T-cell (primary cell): ENCODE measurements around the gene BTG2. TPM values are rescaled to one million over a fixed set of nuclear protein-coding genes. Genes with fewer than 3 reads are reported as not detected.
A peak's percentile ranks its signal among the peaks of the same experiment; 100 is the strongest.
"Not testable (repeated sequence)": the region's sequence is repeated elsewhere in the genome, so short reads cannot be mapped to it uniquely, and the experiment has no call there.

ENCODE experiments used
- ATAC-seq, 4 experiments: fragments of 200-7000 bp in 3 of 4; fragments of 150-1000 bp in 1 of 4; cut with Tn5 transposase; replicated peaks in 1 of 4; 1 replicate in 3 of 4; 2 replicates in 1 of 4; pipeline ENCODE4 v1.10.0; 2021; ENCODE audit warnings: moderate library complexity in 3 of 4, mild to moderate bottlenecking in 2 of 4, moderate number of reproducible peaks in 1 of 4
- CTCF ChIA-PET, 2 donors: fragments of 300-600 bp; sonication (Branson Sonifier 250); formaldehyde crosslinking; loops; one replicate each; lab custom pipeline; 2022; ENCODE audit warnings: antibody characterized with exemption in 2 of 2; lab: Charles Lee
- POLR2A ChIA-PET, 2 donors: fragments of 300-600 bp; sonication (Branson Sonifier 250); formaldehyde crosslinking; loops; one replicate each; lab custom pipeline; 2022; ENCODE audit warnings: antibody characterized with exemption in 2 of 2; lab: Charles Lee
- DNase-seq, 35 experiments: peaks; one replicate each; pipeline versions ENCODE4 v3.0.0 to v3.0.0-alpha.2; 2013 to 2023
- H3K27ac ChIP-seq: one replicate; pipeline ENCODE4 v1.5.1; 2013; ENCODE audit warnings: low read length
- H3K27me3 ChIP-seq, 2 experiments: replicated peaks in 1 of 2; 1 replicate in 1 of 2; 2 replicates in 1 of 2; pipeline versions ENCODE4 v1.6.1 to v1.7.0; 2013; ENCODE audit warnings: low read length in 1 of 2, mixed read lengths in 1 of 2; ENCODE audit not compliant: control insufficient read depth in 2 of 2, insufficient read depth in 2 of 2; ENCODE audit errors: extremely low read depth in 1 of 2
- H3K36me3 ChIP-seq, 2 donors: 1 replicate in 1 of 2; 2 replicates in 1 of 2; pipeline versions ENCODE4 v1.6.1 to v1.7.0; 2013; ENCODE audit warnings: low read length in 1 of 2; ENCODE audit not compliant: control insufficient read depth in 2 of 2, insufficient read depth in 1 of 2; ENCODE audit errors: extremely low read depth in 1 of 2
- H3K4me1 ChIP-seq, 2 experiments: 1 replicate in 1 of 2; 2 replicates in 1 of 2; pipeline versions ENCODE4 v1.6.1 to v1.7.0; 2013; ENCODE audit warnings: low read length in 2 of 2, mixed read lengths in 1 of 2; ENCODE audit not compliant: insufficient read depth in 2 of 2, control insufficient read depth in 1 of 2; ENCODE audit errors: extremely low read depth in 1 of 2
- H3K4me3 ChIP-seq, 2 donors: 1 replicate in 1 of 2; 2 replicates in 1 of 2; pipeline versions ENCODE4 v1.5.1 to v1.7.0; 2013; ENCODE audit warnings: mild to moderate bottlenecking in 2 of 2, low read length in 1 of 2, moderate library complexity in 1 of 2; ENCODE audit not compliant: control insufficient read depth in 1 of 2; ENCODE audit errors: extremely low read depth in 1 of 2
- H3K9me3 ChIP-seq: 2 replicates; pipeline ENCODE4 v1.7.0; 2013
- H3K27ac Mint-ChIP-seq, 2 donors: one replicate each; pipeline ENCODE4 v1.8.0; 2020 to 2021; ENCODE audit warnings: mild to moderate bottlenecking in 2 of 2, mixed read lengths in 2 of 2
- H3K27me3 Mint-ChIP-seq, 2 donors: one replicate each; pipeline ENCODE4 v1.8.0; 2021 to 2022; ENCODE audit warnings: mixed read lengths in 2 of 2
- H3K36me3 Mint-ChIP-seq: one replicate; pipeline ENCODE4 v1.8.0; 2021; ENCODE audit warnings: mixed read lengths
- H3K4me1 Mint-ChIP-seq, 3 donors: one replicate each; pipeline ENCODE4 v1.8.0; 2020 to 2022; ENCODE audit warnings: mixed read lengths in 3 of 3, mild to moderate bottlenecking in 1 of 3
- H3K4me3 Mint-ChIP-seq, 3 donors: one replicate each; pipeline ENCODE4 v1.8.0; 2020 to 2022; ENCODE audit warnings: mild to moderate bottlenecking in 3 of 3, mixed read lengths in 3 of 3, moderate library complexity in 3 of 3
- H3K9me3 Mint-ChIP-seq, 3 donors: one replicate each; pipeline ENCODE4 v1.8.0; 2020 to 2022; ENCODE audit warnings: mixed read lengths in 3 of 3
- WGBS: methylation state at CpG from one replicate; pipeline ENCODE4 v1.1.5; 2013; ENCODE audit warnings: missing lambda C conversion rate; ENCODE audit not compliant: insufficient coverage; 5-methylcytosine and 5-hydroxymethylcytosine counted together
- total RNA-seq, 35 experiments: library from RNA in 6 of 35; stranded (reverse) in 6 of 35; fragments of 120-200 nt in 1 of 35; gene quantifications; one replicate each; pipeline versions ENCODE4 v1.2.1 to v1.2.4 and lab custom pipeline; 2013 to 2026

The BTG2 gene
- total RNA-seq (100 to 1,000 TPM; 172 to 655 (median 186) TPM), total RNA-seq (lab: John Stamatoyannopoulos, UW) (127 to 1,786 (median 727) reads per million in 29 experiments)
- 222 TPM for total RNA-seq (2013)

- Mint-ChIP-seq H3K4me1 (peaks cover 56 to 70% (median 67%) of the 10 kb centered on the region in 3 donors), H3K36me3 (peaks cover 42% of the 10 kb centered on the region), H3K27me3 (no peaks in the 10 kb centered on the region), H3K27ac (peak within 1 kb of the TSS; percentile 94 to 97), H3K4me3 (peak within 1 kb of the TSS; percentile 94 to 100 (median 98)), H3K9me3 (no peaks in the 10 kb centered on the region)
- ATAC-seq, result peak; percentile 81 to 83 (median 82)
- WGBS, result under 1% methylated on average over 68 of the region's 79 CpGs
- peak; percentile 76 to 96 (median 91) for DNase-seq
- no peaks in the 10 kb centered on the region for H3K27me3 ChIP-seq
- POLR2A ChIA-PET, result interaction anchor here (0.6 to 9.7 kb wide), 22 partner anchors 10 to 761 kb away, joined by 3 to 366 read pairs (median 6); no protein-coding TSS in a partner anchor
- peaks cover 24 to 55% of the 10 kb centered on the region in 2 experiments for H3K4me1 ChIP-seq
- H3K4me3 ChIP-seq, result peak within 1 kb of the TSS; percentile 100
- H3K36me3 ChIP-seq, result peaks cover 9 to 33% of the 10 kb centered on the region in 2 donors
- no peaks in the 10 kb centered on the region for H3K9me3 ChIP-seq
- CTCF ChIA-PET, result interaction anchor here (0.6 to 3.8 kb wide), 12 partner anchors 10 to 38 kb away, joined by 3 to 22 read pairs (median 5); no protein-coding TSS in a partner anchor
- peak within 1 kb of the TSS; percentile 99 for H3K27ac ChIP-seq
These were observed at the start of gene BTG2 for GRCh38 chr1:203304919-203305808. Gene BTG2, plus strand, starts transcription at chr1:203305519. Its CDS starts 88 bp downstream, at chr1:203305607.

GRCh38 chr1:203256636-203257035 is 48.7 kb upstream of the BTG2 start:
- H3K4me1 ChIP-seq, ATAC-seq, H3K9me3 Mint-ChIP-seq, H3K36me3 ChIP-seq, POLR2A ChIA-PET, DNase-seq, CTCF ChIA-PET, H3K36me3 Mint-ChIP-seq, H3K4me3 Mint-ChIP-seq, H3K4me3 ChIP-seq, H3K27ac Mint-ChIP-seq, H3K27ac ChIP-seq, H3K27me3 ChIP-seq, H3K9me3 ChIP-seq, H3K4me1 Mint-ChIP-seq: not testable (repeated sequence)
- 84% methylated on average over 9 of the region's 9 CpGs for WGBS
- H3K27me3 Mint-ChIP-seq, result peaks cover 29 to 42% of the 10 kb centered on the region in 2 donors

GRCh38 chr1:203263496-203263895 is 41.8 kb upstream of the BTG2 start:
- Mint-ChIP-seq H3K9me3 (no peaks in the 10 kb centered on the region), H3K36me3 (no peaks in the 10 kb centered on the region), H3K4me1 (peaks cover 11 to 13% (median 11%) of the 10 kb centered on the region in 3 donors), H3K27me3 (peaks cover 0 to 2% of the 10 kb centered on the region in 2 donors), H3K4me3 (no peak overlapping the region), H3K27ac (no peak overlapping the region)
- ATAC-seq (no peak), DNase-seq (no peak)
- H3K36me3 ChIP-seq, result no peaks in the 10 kb centered on the region
- peaks cover 5 to 11% of the 10 kb centered on the region in 2 experiments for H3K4me1 ChIP-seq
- WGBS, result 73% methylated on average over 5 of the region's 10 CpGs
- peaks cover 0 to 5% of the 10 kb centered on the region in 2 experiments for H3K27me3 ChIP-seq
- no peak overlapping the region for H3K4me3 ChIP-seq
- CTCF ChIA-PET, result interaction anchor here in 1 of 2 donors (0.6 to 0.8 kb wide), 2 partner anchors 77 to 382 kb away, joined by 3 read pairs; no protein-coding TSS in a partner anchor
- POLR2A ChIA-PET, result interaction anchor here in 1 of 2 donors (0.5 kb wide), 1 partner anchor 488 kb away, joined by 3 read pairs; no protein-coding TSS in a partner anchor
- H3K9me3 ChIP-seq, result no peaks in the 10 kb centered on the region
- no peak overlapping the region for H3K27ac ChIP-seq

- Histone ChIP-seq H3K27me3 (peaks cover 0 to 5% of the 10 kb centered on the region in 2 experiments), H3K36me3 (no peaks in the 10 kb centered on the region), H3K27ac (no peak overlapping the region), H3K4me1 (peaks cover 9 to 17% of the 10 kb centered on the region in 2 experiments), H3K9me3 (no peaks in the 10 kb centered on the region), H3K4me3 (no peak overlapping the region)
- 82% methylated on average over 2 of the region's 6 CpGs for WGBS
- ATAC-seq, result no peak
- H3K36me3 Mint-ChIP-seq, result no peaks in the 10 kb centered on the region
- ChIA-PET CTCF (interaction anchor here in 1 of 2 donors (0.6 kb wide), 1 partner anchor 76 kb away, joined by 3 read pairs; no protein-coding TSS in a partner anchor), POLR2A (interaction anchor here (0.5 to 0.7 kb wide), 3 partner anchors 80 to 488 kb away, joined by 3 read pairs; no protein-coding TSS in a partner anchor)
- H3K4me1 Mint-ChIP-seq, result peaks cover 11 to 13% (median 11%) of the 10 kb centered on the region in 3 donors
- no peaks in the 10 kb centered on the region for H3K9me3 Mint-ChIP-seq
- H3K4me3 Mint-ChIP-seq, result no peak overlapping the region
- H3K27me3 Mint-ChIP-seq, result peaks cover 0 to 2% of the 10 kb centered on the region in 2 donors
- DNase-seq, result no peak
- no peak overlapping the region for H3K27ac Mint-ChIP-seq
These were observed 41.2 kb upstream of the BTG2 start for GRCh38 chr1:203264052-203264501.

- Histone ChIP-seq H3K9me3 (no peaks in the 10 kb centered on the region), H3K27me3 (peaks cover 0 to 5% of the 10 kb centered on the region in 2 experiments), H3K4me3 (no peak overlapping the region), H3K4me1 (peaks cover 12 to 26% of the 10 kb centered on the region in 2 experiments), H3K36me3 (no peaks in the 10 kb centered on the region), H3K27ac (no peak overlapping the region)
- no CpG with 5 or more reads among the region's 4 CpGs for WGBS
- peaks cover 0 to 2% of the 10 kb centered on the region in 2 donors for H3K27me3 Mint-ChIP-seq
- no peaks in the 10 kb centered on the region for H3K9me3 Mint-ChIP-seq
- H3K4me3 Mint-ChIP-seq, result no peak overlapping the region
- POLR2A ChIA-PET, result interaction anchor here in 1 of 2 donors (0.6 kb wide), 1 partner anchor 42 kb away, joined by 4 read pairs; no protein-coding TSS in a partner anchor
- CTCF ChIA-PET, result interaction anchor here in 1 of 2 donors (1.1 to 1.3 kb wide), 2 partner anchors 77 to 87 kb away, joined by 3 read pairs; no protein-coding TSS in a partner anchor
- H3K36me3 Mint-ChIP-seq, result no peaks in the 10 kb centered on the region
- ATAC-seq (no peak), DNase-seq (no peak)
- no peak overlapping the region for H3K27ac Mint-ChIP-seq
- H3K4me1 Mint-ChIP-seq, result peaks cover 11 to 13% (median 11%) of the 10 kb centered on the region in 3 donors
These were observed 39.8 kb upstream of the BTG2 start for GRCh38 chr1:203265541-203265940.

- H3K36me3 Mint-ChIP-seq, H3K27ac Mint-ChIP-seq, H3K27me3 Mint-ChIP-seq, H3K36me3 ChIP-seq, H3K4me3 Mint-ChIP-seq, DNase-seq, POLR2A ChIA-PET, H3K9me3 ChIP-seq, H3K9me3 Mint-ChIP-seq, H3K27me3 ChIP-seq, ATAC-seq, H3K4me3 ChIP-seq, H3K27ac ChIP-seq: not testable (repeated sequence)
- H3K4me1 ChIP-seq, result peaks cover 14 to 32% of the 10 kb centered on the region in 2 experiments
- CTCF ChIA-PET, result interaction anchor here (1.1 to 7.5 kb wide), 4 partner anchors 73 to 223 kb away, joined by 3 to 258 read pairs (median 32); no protein-coding TSS in a partner anchor
- H3K4me1 Mint-ChIP-seq, result peaks cover 16 to 19% (median 16%) of the 10 kb centered on the region in 3 donors
- no CpG with 5 or more reads among the region's 5 CpGs for WGBS
These were observed 39.2 kb upstream of the BTG2 start for GRCh38 chr1:203266140-203266539.
